Neural cell (in vitro differentiated cells): ENCODE results near the gene MRO.

Experiments used
- CTCF ChIP-seq: fragments of 450-650 bp; IDR thresholded peaks from 2 replicates; pipeline ENCODE4 v1.5.1; 2014; ENCODE audit warnings: antibody characterized with exemption, mild to moderate bottlenecking, moderate library complexity; ENCODE audit not compliant: poor library complexity, severe bottlenecking
- EP300 ChIP-seq: fragments of 450-650 bp; conservative IDR thresholded peaks from 2 replicates; pipeline ENCODE4 v1.6.1; 2014; ENCODE audit warnings: antibody characterized with exemption, mild to moderate bottlenecking, moderate library complexity; ENCODE audit not compliant: poor library complexity, severe bottlenecking
- RAD21 ChIP-seq: fragments of 450-650 bp; conservative IDR thresholded peaks from 2 replicates; pipeline ENCODE4 v1.6.1; 2014; ENCODE audit warnings: antibody characterized with exemption, mild to moderate bottlenecking, moderate library complexity
- SMC3 ChIP-seq: fragments of 450-650 bp; conservative IDR thresholded peaks from 2 replicates; pipeline ENCODE4 v1.6.1; 2014; ENCODE audit warnings: antibody characterized with exemption, mild to moderate bottlenecking, moderate library complexity; ENCODE audit not compliant: poor library complexity
- TAF1 ChIP-seq: IDR thresholded peaks from 2 replicates; pipeline ENCODE4 v1.6.1; 2012; ENCODE audit warnings: low read depth

- TF ChIP-seq RAD21, result no peak
- no peak for TF ChIP-seq CTCF
- no peak for TF ChIP-seq EP300
- TF ChIP-seq TAF1, result no peak
- TF ChIP-seq SMC3, result no peak
These were observed 25.1 kb upstream of the MRO start for GRCh38 chr18:50844960-50845359.
